GM18519 (cell line): ENCODE measurements around the gene PRDX2.

Experiments used
- ATAC-seq: cut with Tn5 transposase; IDR thresholded peaks from one replicate; pipeline ENCODE4 v1.9.1; 2021; ENCODE audit warnings: mild to moderate bottlenecking, moderate library complexity; ENCODE audit not compliant: unreplicated experiment, low FRiP score

The PRDX2 gene

GRCh38 chr19:12793290-12794195, 8.1 kb downstream of the PRDX2 start:
- peak; percentile 29 for ATAC-seq

- ATAC-seq, result no peak
Measured at GRCh38 chr19:12792853-12793289, 8.7 kb downstream of the PRDX2 start.

DNA sequence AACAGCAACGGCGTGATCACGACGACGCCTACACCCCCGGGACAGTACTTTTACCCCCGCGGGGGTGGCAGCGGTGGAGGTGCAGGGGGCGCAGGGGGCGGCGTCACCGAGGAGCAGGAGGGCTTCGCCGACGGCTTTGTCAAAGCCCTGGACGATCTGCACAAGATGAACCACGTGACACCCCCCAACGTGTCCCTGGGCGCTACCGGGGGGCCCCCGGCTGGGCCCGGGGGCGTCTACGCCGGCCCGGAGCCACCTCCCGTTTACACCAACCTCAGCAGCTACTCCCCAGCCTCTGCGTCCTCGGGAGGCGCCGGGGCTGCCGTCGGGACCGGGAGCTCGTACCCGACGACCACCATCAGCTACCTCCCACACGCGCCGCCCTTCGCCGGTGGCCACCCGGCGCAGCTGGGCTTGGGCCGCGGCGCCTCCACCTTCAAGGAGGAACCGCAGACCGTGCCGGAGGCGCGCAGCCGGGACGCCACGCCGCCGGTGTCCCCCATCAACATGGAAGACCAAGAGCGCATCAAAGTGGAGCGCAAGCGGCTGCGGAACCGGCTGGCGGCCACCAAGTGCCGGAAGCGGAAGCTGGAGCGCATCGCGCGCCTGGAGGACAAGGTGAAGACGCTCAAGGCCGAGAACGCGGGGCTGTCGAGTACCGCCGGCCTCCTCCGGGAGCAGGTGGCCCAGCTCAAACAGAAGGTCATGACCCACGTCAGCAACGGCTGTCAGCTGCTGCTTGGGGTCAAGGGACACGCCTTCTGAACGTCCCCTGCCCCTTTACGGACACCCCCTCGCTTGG, 9.3 kb downstream of the PRDX2 start:
- ATAC-seq, result no peak

- ATAC-seq, result peak; percentile 27
Measured at GRCh38 chr19:12791345-12792050, 10.1 kb downstream of the PRDX2 start, which contains the start of gene JUNB. JUNB (plus strand) TSS chr19:12791486; CDS start chr19:12791772, 286 bp downstream.

GRCh38 chr19:12790628-12791344, 10.8 kb downstream of the PRDX2 start:
- ATAC-seq, result no peak

GRCh38 chr19:12789904-12790619, 11.5 kb downstream of the PRDX2 start:
- peak; percentile 30 for ATAC-seq

DNA sequence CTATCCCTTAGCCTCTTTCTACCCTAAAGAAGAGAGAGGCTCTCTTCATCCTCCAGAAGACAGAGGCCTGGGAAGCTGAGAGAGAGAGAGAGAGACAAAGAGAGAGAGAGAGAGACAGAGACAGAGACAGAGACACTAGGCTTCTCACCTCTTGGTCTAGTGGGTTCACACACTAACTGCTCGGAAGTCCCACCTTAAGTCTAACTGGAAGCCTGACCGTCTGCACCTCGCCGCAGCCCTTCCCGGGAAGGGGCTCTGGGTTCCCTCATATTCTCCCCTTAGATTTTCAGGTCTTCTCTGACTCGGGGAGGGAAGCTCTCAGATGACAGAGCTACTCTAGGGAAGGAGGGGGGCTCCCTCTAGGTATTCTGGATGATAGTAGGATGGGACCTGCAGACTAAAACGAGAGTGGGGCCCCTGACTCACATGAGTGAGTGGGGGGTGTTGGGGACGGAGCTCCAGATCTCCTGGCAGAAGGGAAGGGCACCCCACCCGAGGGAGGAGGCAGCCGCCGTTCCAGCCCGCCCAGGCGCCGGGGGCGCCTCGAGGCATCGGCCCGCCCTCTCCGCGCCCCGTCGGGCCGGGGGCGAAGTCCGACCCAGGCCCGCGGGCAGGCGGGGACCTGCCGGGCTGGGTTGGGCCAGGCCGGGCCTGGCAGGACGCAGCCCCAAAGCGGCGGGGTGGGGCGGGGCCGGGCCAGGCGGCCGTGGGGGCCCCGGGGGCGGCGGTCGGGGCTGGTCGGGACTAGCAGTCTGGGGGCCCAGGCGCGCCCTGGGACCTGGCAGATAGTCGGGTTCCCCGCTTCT, 12.3 kb downstream of the PRDX2 start:
- ATAC-seq, result peak; percentile 1

- no peak for ATAC-seq
Measured at GRCh38 chr19:12788682-12789097, 12.9 kb downstream of the PRDX2 start.

- ATAC-seq, result no peak
Measured at GRCh38 chr19:12788042-12788681, 13.4 kb downstream of the PRDX2 start.

DNA sequence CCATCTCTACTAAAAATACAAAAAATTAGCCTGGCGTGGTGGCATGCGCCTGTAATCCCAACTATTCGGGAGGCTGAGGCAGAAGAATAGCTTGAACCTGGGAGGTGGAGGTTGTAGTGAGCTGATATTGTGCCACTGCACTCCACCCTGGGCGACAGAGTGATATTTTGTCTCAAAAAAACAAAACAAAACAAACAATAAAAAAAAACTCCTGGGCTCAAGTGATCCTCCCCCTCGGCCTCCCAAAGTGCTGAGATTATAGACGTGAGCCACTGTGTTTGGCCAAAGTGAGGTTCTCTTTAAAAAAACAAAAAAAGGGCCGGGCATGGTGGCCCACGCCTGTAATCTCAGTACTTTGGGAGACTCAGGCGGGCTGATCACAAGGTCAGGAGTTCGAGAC, 14.1 kb downstream of the PRDX2 start:
- no peak for ATAC-seq

GRCh38 chr19:12786952-12787351, 14.6 kb downstream of the PRDX2 start:
- ATAC-seq, result no peak

DNA sequence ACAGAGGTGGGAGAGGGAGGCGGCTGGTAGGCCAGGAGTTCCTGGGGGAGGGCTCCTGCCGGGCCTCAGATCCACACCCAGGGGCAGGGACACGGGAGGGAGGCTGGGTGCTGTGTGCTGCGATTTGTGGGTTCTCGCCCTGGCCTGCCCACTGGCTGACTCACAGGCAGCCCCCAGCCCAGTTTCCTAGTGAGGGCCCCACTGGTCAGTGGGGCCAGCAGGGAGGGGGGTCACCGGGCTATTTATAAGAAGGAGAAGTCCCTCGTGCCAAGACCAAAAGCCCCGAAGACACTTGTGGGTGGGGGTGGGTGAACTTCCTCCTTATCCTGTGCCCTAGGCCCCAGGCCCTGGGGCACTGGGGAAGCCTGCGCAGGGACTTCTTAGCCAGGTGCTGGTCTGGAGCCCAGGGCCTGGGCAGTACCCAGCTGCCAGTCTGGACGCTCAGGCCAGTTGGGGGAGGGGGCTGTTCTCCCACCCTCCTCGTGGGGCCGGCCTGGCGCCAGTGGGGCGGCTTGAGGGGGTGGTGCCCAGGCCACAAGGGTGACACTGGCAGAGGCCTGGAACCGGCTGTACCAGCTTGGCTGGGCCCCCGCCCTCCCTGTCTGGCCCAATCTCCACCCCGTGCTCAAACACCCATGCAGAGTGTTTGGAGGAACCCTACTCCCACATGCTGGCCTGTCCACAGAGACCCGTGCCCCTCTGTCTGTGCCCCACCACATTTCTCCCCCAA, 15.3 kb downstream of the PRDX2 start:
- ATAC-seq, result no peak

GRCh38 chr19:12785431-12786031, 16.1 kb downstream of the PRDX2 start:
- ATAC-seq, result no peak

DNA sequence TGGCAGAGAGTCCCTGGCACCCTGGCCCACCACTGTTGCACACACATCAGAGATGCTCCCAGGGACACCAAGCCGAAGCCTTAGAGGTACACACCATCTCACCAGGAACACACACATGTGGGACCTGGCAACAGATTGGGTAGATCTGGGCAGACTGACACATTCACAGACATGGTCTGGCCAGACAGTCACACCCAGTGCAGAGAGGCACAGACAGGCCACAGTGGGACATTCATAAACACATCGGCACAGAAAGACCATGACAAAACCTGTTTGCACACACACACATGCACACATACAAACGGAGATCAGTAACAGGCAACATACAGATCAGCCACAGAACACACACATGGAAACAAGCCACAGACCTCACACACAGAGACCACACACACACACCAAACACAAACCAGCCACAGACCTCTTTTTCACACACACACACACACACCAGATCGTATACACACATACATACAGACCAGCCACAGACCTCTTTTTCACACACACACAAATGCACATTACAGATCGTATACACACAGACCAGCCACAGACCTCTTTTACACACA, 16.6 kb downstream of the PRDX2 start:
- no peak for ATAC-seq

GRCh38 chr19:12784394-12784870, 17.2 kb downstream of the PRDX2 start:
- ATAC-seq, result no peak

GRCh38 chr19:12783849-12784393, 17.7 kb downstream of the PRDX2 start:
- no peak for ATAC-seq
